ENCODE data around the gene NEK5.

DNA sequence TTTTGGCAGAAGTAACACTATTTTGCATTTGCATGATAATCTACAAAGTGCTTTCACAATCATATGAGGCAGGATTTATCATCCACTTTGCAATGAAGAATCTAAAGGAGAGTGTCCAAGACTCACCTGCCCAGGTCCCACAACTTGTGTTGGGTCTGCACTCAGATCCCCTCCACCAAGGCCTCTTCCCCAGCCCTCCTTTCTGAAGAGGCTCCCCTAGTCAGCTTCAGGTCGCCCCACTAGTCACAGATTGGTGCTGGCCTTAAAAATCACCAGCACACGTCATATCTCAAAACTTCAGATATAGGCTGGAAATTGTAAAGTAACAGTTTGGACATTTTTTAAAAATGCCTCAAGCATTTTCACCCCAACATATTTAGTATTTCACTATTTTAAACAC is 135.2 kb downstream of the NEK5 start:
- TF ChIP-seq, protein P1, sequence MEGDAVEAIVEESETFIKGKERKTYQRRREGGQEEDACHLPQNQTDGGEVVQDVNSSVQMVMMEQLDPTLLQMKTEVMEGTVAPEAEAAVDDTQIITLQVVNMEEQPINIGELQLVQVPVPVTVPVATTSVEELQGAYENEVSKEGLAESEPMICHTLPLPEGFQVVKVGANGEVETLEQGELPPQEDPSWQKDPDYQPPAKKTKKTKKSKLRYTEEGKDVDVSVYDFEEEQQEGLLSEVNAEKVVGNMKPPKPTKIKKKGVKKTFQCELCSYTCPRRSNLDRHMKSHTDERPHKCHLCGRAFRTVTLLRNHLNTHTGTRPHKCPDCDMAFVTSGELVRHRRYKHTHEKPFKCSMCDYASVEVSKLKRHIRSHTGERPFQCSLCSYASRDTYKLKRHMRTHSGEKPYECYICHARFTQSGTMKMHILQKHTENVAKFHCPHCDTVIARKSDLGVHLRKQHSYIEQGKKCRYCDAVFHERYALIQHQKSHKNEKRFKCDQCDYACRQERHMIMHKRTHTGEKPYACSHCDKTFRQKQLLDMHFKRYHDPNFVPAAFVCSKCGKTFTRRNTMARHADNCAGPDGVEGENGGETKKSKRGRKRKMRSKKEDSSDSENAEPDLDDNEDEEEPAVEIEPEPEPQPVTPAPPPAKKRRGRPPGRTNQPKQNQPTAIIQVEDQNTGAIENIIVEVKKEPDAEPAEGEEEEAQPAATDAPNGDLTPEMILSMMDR (IDR thresholded peaks at IDR 0.05), result no peak
- TF ChIP-seq EP300 (IDR thresholded peaks at IDR 0.05) (no peak), POLR2A (IDR thresholded peaks at IDR 0.05) (no peak)

Data from upper lobe of left lung (tissue), 4 donors.